A673 (cell line): Measurements from ENCODE around the gene ACTRT1. TPM values are rescaled to one million over a fixed set of nuclear protein-coding genes. Genes with fewer than 3 reads are reported as not detected.

Experiments used
- BruUV-seq: library from RNA; stranded (reverse); fragments of 400-500 nt; replicated peaks from 2 replicates; lab custom pipeline; 2021; lab: Mats Ljungman, UMichigan
- CTCF ChIA-PET: fragments of 300-600 bp; sonication (Branson Sonifier 250); formaldehyde crosslinking; loops from one replicate; lab custom pipeline; 2022; ENCODE audit warnings: antibody characterized with exemption; lab: Charles Lee
- POLR2A ChIA-PET: fragments of 300-600 bp; sonication (Branson Sonifier 250); formaldehyde crosslinking; loops from one replicate; lab custom pipeline; 2022; ENCODE audit warnings: antibody characterized with exemption; ENCODE audit not compliant: low non-redundant PET; lab: Charles Lee
- DNase-seq: peaks from one replicate; pipeline ENCODE4 v3.0.0-alpha.2; 2015; ENCODE audit warnings: low spot score
- H3K27ac ChIP-seq: fragments of 200-600 bp; sonication (generic); 2 replicates; pipeline ENCODE4 v1.5.1; 2016; ENCODE audit warnings: mixed run types, low read depth, mild to moderate bottlenecking, mixed read lengths, antibody characterized with exemption, low read length; ENCODE audit not compliant: poor library complexity, severe bottlenecking
- H3K27me3 ChIP-seq: fragments of 200-600 bp; sonication (generic); replicated peaks from 2 replicates; pipeline ENCODE4 v1.6.1; 2017; ENCODE audit warnings: mixed run types, low read depth, mild to moderate bottlenecking, mixed read lengths, antibody characterized with exemption, low read length; ENCODE audit not compliant: insufficient read depth, poor library complexity
- H3K36me3 ChIP-seq: fragments of 200-600 bp; sonication (generic); 2 replicates; pipeline ENCODE4 v1.6.1; 2016; ENCODE audit warnings: mixed run types, mild to moderate bottlenecking, mixed read lengths, antibody characterized with exemption, low read length; ENCODE audit not compliant: insufficient read depth, poor library complexity, severe bottlenecking
- H3K4me1 ChIP-seq: fragments of 200-600 bp; sonication (generic); 2 replicates; pipeline ENCODE4 v1.6.1; 2017; ENCODE audit warnings: mixed run types, mild to moderate bottlenecking, mixed read lengths, antibody characterized with exemption, low read length; ENCODE audit not compliant: insufficient read depth, poor library complexity, severe bottlenecking
- H3K4me3 ChIP-seq: fragments of 200-600 bp; sonication (generic); 2 replicates; pipeline ENCODE4 v1.5.1; 2016; ENCODE audit warnings: low read depth, mixed run types, mild to moderate bottlenecking, mixed read lengths, low read length; ENCODE audit not compliant: poor library complexity, severe bottlenecking
- H3K9me3 ChIP-seq: fragments of 200-600 bp; sonication (generic); 2 replicates; pipeline ENCODE4 v1.6.1; 2016; ENCODE audit warnings: mixed run types, low read depth, mild to moderate bottlenecking, mixed read lengths, antibody characterized with exemption, low read length; ENCODE audit not compliant: poor library complexity, severe bottlenecking
- EZH2 ChIP-seq: fragments of 200-600 bp; sonication (generic); IDR thresholded peaks from 2 replicates; pipeline ENCODE4 v1.6.1; 2017; ENCODE audit warnings: borderline replicate concordance, low read depth, mild to moderate bottlenecking, mixed read lengths, antibody characterized with exemption, low read length; ENCODE audit not compliant: poor library complexity, severe bottlenecking
- intact Hi-C: fragments of 100-400 bp; cut with micrococcal nuclease; formaldehyde crosslinking; loops from one replicate; pipeline ENCODE4 v1.10.0; 2022; ENCODE audit not compliant: unreplicated experiment
- total RNA-seq: library from RNA; stranded (reverse); gene quantifications from 2 replicates; pipeline ENCODE4 v1.2.3, GENCODE V29; 2021
- TF ChIP-seq, protein P1 (sequence below): fragments of 300-800, 200-600 bp; sonication (generic); conservative IDR thresholded peaks from 2 replicates; pipeline ENCODE4 v1.5.1; 2017; ENCODE audit warnings: low read depth, mild to moderate bottlenecking, antibody characterized with exemption, low read length, moderate library complexity, mixed read lengths

Gene ACTRT1
- total RNA-seq, 1 experiment from 2014 or later, result not detected

DNA sequence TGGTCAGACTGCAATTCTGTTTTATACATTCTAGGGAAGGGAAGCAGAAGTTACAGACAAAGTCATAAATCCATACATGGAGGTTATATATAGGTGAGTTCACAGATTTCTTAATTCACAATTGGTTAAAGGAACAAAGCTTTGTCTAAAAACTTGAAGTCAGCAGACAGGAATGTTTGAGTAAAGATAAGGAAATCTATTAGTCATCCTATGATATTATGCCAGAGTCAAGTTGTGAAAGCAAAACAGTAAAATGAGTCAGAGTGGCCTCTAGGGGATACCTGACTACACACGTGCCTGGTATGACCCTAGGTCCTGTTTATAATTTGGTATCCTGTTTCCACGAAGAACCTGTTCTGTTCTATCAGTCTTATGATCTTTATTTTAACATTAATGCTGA is 31.5 kb downstream of the ACTRT1 start:
- Histone ChIP-seq H3K4me3 (no peak overlapping the region), H3K27ac (no peak overlapping the region), H3K4me1 (no peaks in the 10 kb centered on the region), H3K27me3 (no peaks in the 10 kb centered on the region), H3K36me3 (no peaks in the 10 kb centered on the region), H3K9me3 (no peaks in the 10 kb centered on the region)
- BruUV-seq, result no TSS peak
- DNase-seq, result no peak
- TF ChIP-seq, protein P1, sequence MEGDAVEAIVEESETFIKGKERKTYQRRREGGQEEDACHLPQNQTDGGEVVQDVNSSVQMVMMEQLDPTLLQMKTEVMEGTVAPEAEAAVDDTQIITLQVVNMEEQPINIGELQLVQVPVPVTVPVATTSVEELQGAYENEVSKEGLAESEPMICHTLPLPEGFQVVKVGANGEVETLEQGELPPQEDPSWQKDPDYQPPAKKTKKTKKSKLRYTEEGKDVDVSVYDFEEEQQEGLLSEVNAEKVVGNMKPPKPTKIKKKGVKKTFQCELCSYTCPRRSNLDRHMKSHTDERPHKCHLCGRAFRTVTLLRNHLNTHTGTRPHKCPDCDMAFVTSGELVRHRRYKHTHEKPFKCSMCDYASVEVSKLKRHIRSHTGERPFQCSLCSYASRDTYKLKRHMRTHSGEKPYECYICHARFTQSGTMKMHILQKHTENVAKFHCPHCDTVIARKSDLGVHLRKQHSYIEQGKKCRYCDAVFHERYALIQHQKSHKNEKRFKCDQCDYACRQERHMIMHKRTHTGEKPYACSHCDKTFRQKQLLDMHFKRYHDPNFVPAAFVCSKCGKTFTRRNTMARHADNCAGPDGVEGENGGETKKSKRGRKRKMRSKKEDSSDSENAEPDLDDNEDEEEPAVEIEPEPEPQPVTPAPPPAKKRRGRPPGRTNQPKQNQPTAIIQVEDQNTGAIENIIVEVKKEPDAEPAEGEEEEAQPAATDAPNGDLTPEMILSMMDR, result no peak
- TF ChIP-seq EZH2, result no peak
- intact Hi-C loops, result no loop called here
- CTCF ChIA-PET, result no interaction called here
- POLR2A ChIA-PET, result no interaction called here

DNA sequence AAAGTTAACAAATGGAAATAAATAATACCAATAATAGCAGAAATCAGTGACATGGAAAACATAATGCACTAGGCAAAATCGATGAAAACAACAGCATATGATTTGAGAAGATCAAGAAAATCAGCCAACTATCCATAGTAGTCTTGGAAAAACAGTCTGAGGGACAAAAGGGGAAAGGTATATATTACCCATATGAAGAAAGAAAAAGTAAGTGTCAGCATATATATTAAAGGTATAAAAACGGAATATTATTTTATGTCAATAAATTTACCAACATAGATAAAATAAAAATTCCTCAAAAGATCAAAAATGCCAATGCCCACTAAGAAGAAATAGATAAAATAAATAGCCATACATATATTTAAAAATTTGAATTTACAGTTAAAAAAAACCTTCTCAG is 33.0 kb downstream of the ACTRT1 start:
- TF ChIP-seq, protein P1, result no peak
- no peak for TF ChIP-seq EZH2
- H3K27ac ChIP-seq, result no peak overlapping the region
- H3K36me3 ChIP-seq, result no peaks in the 10 kb centered on the region
- H3K27me3 ChIP-seq, result no peaks in the 10 kb centered on the region
- BruUV-seq, result no TSS peak
- H3K9me3 ChIP-seq, result no peaks in the 10 kb centered on the region
- ChIA-PET CTCF (no interaction called here), POLR2A (no interaction called here)
- H3K4me3 ChIP-seq, result no peak overlapping the region
- H3K4me1 ChIP-seq, result no peaks in the 10 kb centered on the region
- DNase-seq, result no peak
- intact Hi-C loops, result no loop called here

DNA sequence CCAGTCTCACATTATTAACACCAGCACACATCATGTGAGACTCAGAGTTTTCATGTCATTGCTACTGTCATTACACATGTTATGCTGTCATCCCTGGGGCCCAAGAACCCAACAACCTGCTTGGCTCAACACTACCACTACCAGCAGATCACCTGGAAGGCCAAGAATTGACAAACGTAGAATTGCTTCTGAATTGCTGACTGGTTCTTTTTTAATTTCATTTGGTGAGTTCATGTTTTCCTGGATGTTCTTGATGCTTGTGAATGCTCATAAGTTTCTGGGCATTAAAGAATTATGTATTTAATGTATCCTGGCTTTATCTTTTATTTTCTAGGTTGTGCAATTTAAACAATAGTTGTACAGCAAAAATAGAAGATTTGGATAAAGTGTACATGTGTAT is 40.2 kb downstream of the ACTRT1 start:
- no TSS peak for BruUV-seq
- intact Hi-C loops, result no loop called here
- CTCF ChIA-PET, result no interaction called here

More for the DNA sequence above, 40.2 kb downstream of the ACTRT1 start:
- Histone ChIP-seq H3K27ac (no peak overlapping the region), H3K36me3 (no peaks in the 10 kb centered on the region), H3K4me3 (no peak overlapping the region), H3K27me3 (no peaks in the 10 kb centered on the region), H3K9me3 (no peaks in the 10 kb centered on the region), H3K4me1 (no peaks in the 10 kb centered on the region)
- no peak for TF ChIP-seq EZH2
- TF ChIP-seq, protein P1, result no peak
- DNase-seq, result no peak
- POLR2A ChIA-PET, result no interaction called here
